OCI-LY3 (cell line): ENCODE results near the gene ARSG.

Experiments used
- H2AFZ ChIP-seq: fragments of 200-600, 300-600 bp; shearing (Covaris generic); 2 replicates; pipeline ENCODE4 v1.6.0; 2014; ENCODE audit warnings: antibody characterized with exemption, low read depth, low read length
- H3K27ac ChIP-seq: fragments of 200-600, 300-600 bp; sonication (generic); 2 replicates; pipeline ENCODE4 v1.5.1; 2014; ENCODE audit warnings: mild to moderate bottlenecking, low read length, moderate library complexity, mixed read lengths
- H3K27me3 ChIP-seq: fragments of 200-600, 300-600 bp; sonication (generic); 2 replicates; pipeline ENCODE4 v1.6.1; 2014; ENCODE audit warnings: low read depth, low read length, mixed read lengths
- H3K36me3 ChIP-seq: fragments of 200-600, 300-600 bp; sonication (generic); replicated peaks from 2 replicates; pipeline ENCODE3; 2014; ENCODE audit warnings: low read depth, low read length, mixed read lengths
- H3K4me1 ChIP-seq: fragments of 300-600, 200-600 bp; sonication (generic); 2 replicates; pipeline ENCODE4 v1.6.1; 2014; ENCODE audit warnings: low read length, mixed read lengths
- H3K4me2 ChIP-seq: fragments of 200-600, 300-600 bp; sonication (generic); 2 replicates; pipeline ENCODE4 v1.6.1; 2014; ENCODE audit warnings: low read length, mixed read lengths
- H3K4me3 ChIP-seq: fragments of 300-600, 200-600 bp; sonication (generic); 2 replicates; pipeline ENCODE4 v1.5.1; 2014; ENCODE audit warnings: antibody characterized with exemption, mild to moderate bottlenecking, low read length, moderate library complexity
- H3K79me2 ChIP-seq: fragments of 300-600, 200-600 bp; shearing (Covaris generic); 2 replicates; pipeline ENCODE4 v1.6.1; 2014; ENCODE audit warnings: mild to moderate bottlenecking, low read length, mixed read lengths
- H3K9ac ChIP-seq: fragments of 300-600, 200-600 bp; shearing (Covaris generic); 2 replicates; pipeline ENCODE4 v1.6.0; 2014; ENCODE audit warnings: mild to moderate bottlenecking, low read length, moderate library complexity
- H3K9me3 ChIP-seq: fragments of 200-600, 300-600 bp; shearing (Covaris generic); 2 replicates; pipeline ENCODE4 v1.6.1; 2014; ENCODE audit warnings: low read length, mixed read lengths; ENCODE audit not compliant: insufficient read depth
- H4K20me1 ChIP-seq: fragments of 200-600, 300-600 bp; sonication (generic); 2 replicates; pipeline ENCODE4 v1.6.1; 2016; ENCODE audit warnings: low read length, mixed read lengths; ENCODE audit not compliant: insufficient read depth
- CTCF ChIP-seq: fragments of 200-600, 300-600 bp; sonication (generic); IDR thresholded peaks from 2 replicates; pipeline ENCODE4 v1.5.1; 2014; ENCODE audit warnings: antibody characterized with exemption, low read length, low read depth
- EZH2phosphoT487 ChIP-seq: fragments of 200-600 bp; shearing (Covaris generic); IDR thresholded peaks from 2 replicates; pipeline ENCODE4 v1.6.1; 2018; ENCODE audit warnings: antibody characterized with exemption, mixed run types, low read depth

Gene ARSG

GRCh38 chr17:68384471-68384870, 93.2 kb downstream of the ARSG start:
- TF ChIP-seq EZH2phosphoT487 (no peak), CTCF (no peak)
- Histone ChIP-seq H3K79me2 (no peaks in the 10 kb centered on the region), H3K4me3 (no peak overlapping the region), H3K4me1 (no peaks in the 10 kb centered on the region), H4K20me1 (no peaks in the 10 kb centered on the region), H3K4me2 (no peak overlapping the region), H3K9ac (no peak overlapping the region), H2AFZ (no peak overlapping the region), H3K36me3 (no peaks in the 10 kb centered on the region), H3K9me3 (no peaks in the 10 kb centered on the region), H3K27ac (no peak overlapping the region), H3K27me3 (peaks cover 3% of the 10 kb centered on the region; the same call in 1 of the 2 replicates)

- TF ChIP-seq CTCF (no peak), EZH2phosphoT487 (no peak)
- no peak overlapping the region for H2AFZ ChIP-seq
- H3K4me2 ChIP-seq, result no peak overlapping the region
- no peaks in the 10 kb centered on the region for H3K36me3 ChIP-seq
- no peak overlapping the region for H3K4me3 ChIP-seq
- H3K4me1 ChIP-seq, result no peaks in the 10 kb centered on the region
- H3K27me3 ChIP-seq, result peaks cover 3% of the 10 kb centered on the region; the same call in 1 of the 2 replicates
- H3K79me2 ChIP-seq, result no peaks in the 10 kb centered on the region
- H3K9ac ChIP-seq, result no peak overlapping the region
- no peaks in the 10 kb centered on the region for H4K20me1 ChIP-seq
- H3K9me3 ChIP-seq, result no peaks in the 10 kb centered on the region
- H3K27ac ChIP-seq, result no peak overlapping the region
Measured at GRCh38 chr17:68384941-68385340, 93.6 kb downstream of the ARSG start.

- H3K4me2 ChIP-seq, result no peak overlapping the region
- H3K27ac ChIP-seq, result no peak overlapping the region
Measured at GRCh38 chr17:68385490-68386215, 94.4 kb downstream of the ARSG start.

More at GRCh38 chr17:68385490-68386215, 94.4 kb downstream of the ARSG start:
- no peaks in the 10 kb centered on the region for H3K79me2 ChIP-seq
- H4K20me1 ChIP-seq, result no peaks in the 10 kb centered on the region
- H3K9ac ChIP-seq, result no peak overlapping the region
- no peaks in the 10 kb centered on the region for H3K36me3 ChIP-seq
- H3K27me3 ChIP-seq, result peaks cover 3% of the 10 kb centered on the region; the same call in 1 of the 2 replicates
- H3K9me3 ChIP-seq, result no peaks in the 10 kb centered on the region
- no peaks in the 10 kb centered on the region for H3K4me1 ChIP-seq
- no peak for TF ChIP-seq CTCF
- H3K4me3 ChIP-seq, result no peak overlapping the region
- no peak overlapping the region for H2AFZ ChIP-seq
